Upper lobe of left lung (tissue), 6 donors: ENCODE results near the gene KATNAL1. TPM values are rescaled to one million over a fixed set of nuclear protein-coding genes. Genes with fewer than 3 reads are reported as not detected.
"Not testable (repeated sequence)": the region's sequence is repeated elsewhere in the genome, so short reads cannot be mapped to it uniquely, and the experiment has no call there.

Source experiments
- ATAC-seq, 2 donors: fragments of 200-7000 bp; cut with Tn5 transposase; one replicate each; pipeline ENCODE4 v1.9.1; 2022; ENCODE audit warnings: mild to moderate bottlenecking in 2 of 2, moderate library complexity in 2 of 2; ENCODE audit not compliant: low FRiP score in 2 of 2
- DNase-seq, 2 donors: peaks; one replicate each; pipeline ENCODE4 v3.0.0-alpha.2; 2019 to 2020
- H3K27ac ChIP-seq, 4 donors: fragments of 200-600 bp; sonication (generic); one replicate each; pipeline ENCODE4 v1.5.1; 2016 to 2019
- H3K27me3 ChIP-seq, 4 donors: fragments of 200-600 bp; sonication (generic); one replicate each; pipeline ENCODE4 v1.5.1; 2017 to 2019
- H3K36me3 ChIP-seq, 4 donors: fragments of 200-600 bp; sonication (generic); one replicate each; pipeline ENCODE4 v1.5.1; 2016 to 2019
- H3K4me1 ChIP-seq, 4 donors: fragments of 200-600 bp; sonication (generic); one replicate each; pipeline ENCODE4 v1.5.1; 2018 to 2019
- H3K4me3 ChIP-seq, 4 donors: fragments of 200-600 bp; sonication (generic); one replicate each; pipeline ENCODE4 v1.5.1; 2017 to 2019; ENCODE audit warnings: mild to moderate bottlenecking in 2 of 4, moderate library complexity in 1 of 4
- H3K9me3 ChIP-seq, 4 donors: fragments of 200-600 bp; sonication (generic); one replicate each; pipeline ENCODE4 v1.5.1; 2018 to 2019
- CTCF ChIP-seq, 6 experiments: fragments of 450-650 bp in 4 of 6; fragments of 200-600 bp in 2 of 6; sonication (generic) in 2 of 6; IDR thresholded peaks; one replicate each; pipeline ENCODE4 v1.5.1; 2016 to 2019; ENCODE audit warnings: antibody characterized with exemption in 6 of 6
- EP300 ChIP-seq, 4 donors: sonication (generic); formaldehyde crosslinking; IDR thresholded peaks; one replicate each; pipeline ENCODE4 v1.5.1; 2017; ENCODE audit warnings: antibody characterized with exemption in 4 of 4, control low read depth in 2 of 4
- POLR2A ChIP-seq, 4 donors: fragments of 450-650 bp; IDR thresholded peaks; one replicate each; pipeline ENCODE4 v1.5.1; 2016 to 2017; ENCODE audit warnings: antibody characterized with exemption in 4 of 4, mild to moderate bottlenecking in 2 of 4
- POLR2AphosphoS5 ChIP-seq, 2 donors: sonication (generic); formaldehyde crosslinking; IDR thresholded peaks; one replicate each; pipeline ENCODE4 v1.5.1; 2017; ENCODE audit warnings: antibody characterized with exemption in 2 of 2
- WGBS, 2 donors: methylation state at CpG; one replicate each; pipeline ENCODE4 v1.1.5; 2017 to 2018; 5-methylcytosine and 5-hydroxymethylcytosine counted together
- total RNA-seq, 6 donors: library from RNA; depleted of rRNA in 4 of 6; stranded (reverse); fragments of >200 nt in 4 of 6; gene quantifications; one replicate each; pipeline versions ENCODE4 v1.1.0 to v1.2.1, GENCODE V29; 2016 to 2021
- donor health status: DM: no; HTN: no; CAD: no; lungs with moderate emphysema.
- donor health status: DM: no; HTN: yes; CAD: no; lungs with severe emphysema.

Gene KATNAL1
- total RNA-seq, 6 donors from 2014 or later: 5.7 to 35.5 (median 13.9) TPM

- WGBS, 2 donors: 89 to 95% methylated on average over 2 of the region's 2 CpGs
- DNase-seq (no peak), ATAC-seq (no peak)
- Histone ChIP-seq H3K4me3 (no peak overlapping the region), H3K27ac (no peak overlapping the region), H3K9me3 (no peaks in the 10 kb centered on the region), H3K36me3 (no peaks in the 10 kb centered on the region), H3K4me1 (peaks cover 0 to 4% (median 0%) of the 10 kb centered on the region in 4 donors), H3K27me3 (no peaks in the 10 kb centered on the region)
- TF ChIP-seq POLR2AphosphoS5 (IDR thresholded peaks at IDR 0.05) (no peak), POLR2A (IDR thresholded peaks at IDR 0.05) (no peak), EP300 (IDR thresholded peaks at IDR 0.05) (no peak)
Measured at GRCh38 chr13:30295116-30295515, 12.2 kb downstream of the KATNAL1 start.

GRCh38 chr13:30294004-30294403 is 13.3 kb downstream of the KATNAL1 start:
- no peaks in the 10 kb centered on the region for H3K36me3 ChIP-seq
- no peak for DNase-seq
- no peak overlapping the region for H3K4me3 ChIP-seq
- WGBS, 2 donors: 42 to 49% methylated on average over 3 of the region's 3 CpGs
- no peaks in the 10 kb centered on the region for H3K9me3 ChIP-seq
- no peak for TF ChIP-seq POLR2AphosphoS5 (IDR thresholded peaks at IDR 0.05)
- peak in 1 of 4 donors; percentile 57 for TF ChIP-seq EP300 (IDR thresholded peaks at IDR 0.05)
- no peak for TF ChIP-seq POLR2A (IDR thresholded peaks at IDR 0.05)
- TF ChIP-seq CTCF (IDR thresholded peaks at IDR 0.05): no peak
- H3K4me1 ChIP-seq: peaks cover 0 to 9% (median 0%) of the 10 kb centered on the region in 4 donors
- no peak overlapping the region for H3K27ac ChIP-seq
- no peaks in the 10 kb centered on the region for H3K27me3 ChIP-seq
- no peak for ATAC-seq

- TF ChIP-seq POLR2A (IDR thresholded peaks at IDR 0.05) (no peak), POLR2AphosphoS5 (IDR thresholded peaks at IDR 0.05) (no peak), CTCF (IDR thresholded peaks at IDR 0.05) (no peak), EP300 (IDR thresholded peaks at IDR 0.05) (no peak)
- Histone ChIP-seq H3K27me3 (no peaks in the 10 kb centered on the region), H3K4me3 (no peak overlapping the region), H3K27ac (no peak overlapping the region), H3K36me3 (no peaks in the 10 kb centered on the region), H3K9me3 (no peaks in the 10 kb centered on the region), H3K4me1 (peaks cover 0 to 9% (median 0%) of the 10 kb centered on the region in 4 donors)
- DNase-seq: no peak
- no peak for ATAC-seq
Measured at GRCh38 chr13:30292325-30292724, 15.0 kb downstream of the KATNAL1 start.

GRCh38 chr13:30290812-30291436 is 16.4 kb downstream of the KATNAL1 start:
- no peak overlapping the region for H3K27ac ChIP-seq
- 69 to 83% methylated on average over 4 of the region's 4 CpGs for WGBS, 2 donors
- H3K9me3 ChIP-seq: no peaks in the 10 kb centered on the region
- peaks cover 0 to 9% (median 0%) of the 10 kb centered on the region in 4 donors for H3K4me1 ChIP-seq
- H3K36me3 ChIP-seq: no peaks in the 10 kb centered on the region
- H3K4me3 ChIP-seq: no peak overlapping the region
- ATAC-seq (no peak), DNase-seq (no peak)
- H3K27me3 ChIP-seq: no peaks in the 10 kb centered on the region
- TF ChIP-seq CTCF (IDR thresholded peaks at IDR 0.05) (no peak), EP300 (IDR thresholded peaks at IDR 0.05) (no peak), POLR2A (IDR thresholded peaks at IDR 0.05) (no peak), POLR2AphosphoS5 (IDR thresholded peaks at IDR 0.05) (no peak)

- H3K27me3 ChIP-seq: no peaks in the 10 kb centered on the region
- DNase-seq: no peak
- H3K4me3 ChIP-seq: no peak overlapping the region
- no peak overlapping the region for H3K27ac ChIP-seq
- no peaks in the 10 kb centered on the region for H3K36me3 ChIP-seq
- TF ChIP-seq POLR2AphosphoS5 (IDR thresholded peaks at IDR 0.05) (no peak), CTCF (IDR thresholded peaks at IDR 0.05) (no peak), POLR2A (IDR thresholded peaks at IDR 0.05) (no peak)
- H3K4me1 ChIP-seq: peaks cover 0 to 8% (median 0%) of the 10 kb centered on the region in 4 donors
- no peak for ATAC-seq
- H3K9me3 ChIP-seq: no peaks in the 10 kb centered on the region
Measured at GRCh38 chr13:30289533-30289932, 17.8 kb downstream of the KATNAL1 start.

- not testable (repeated sequence) for ATAC-seq, H3K36me3 ChIP-seq, DNase-seq, H3K4me3 ChIP-seq, H3K27ac ChIP-seq, H3K4me1 ChIP-seq, H3K9me3 ChIP-seq, H3K27me3 ChIP-seq
- 94 to 100% methylated on average over 1 to 2 of the region's 2 CpGs for WGBS, 2 donors
Measured at GRCh38 chr13:30286059-30286458, 21.3 kb downstream of the KATNAL1 start.
